Parathyroid adenoma (tissue), 2 donors: ENCODE results near the gene AGAP1.

Experiments
- H2AFZ ChIP-seq: fragments of 300-600 bp; sonication (generic); one replicate; pipeline ENCODE4 v1.7.0; 2017; ENCODE audit warnings: antibody characterized with exemption, mild to moderate bottlenecking
- H3K27ac ChIP-seq: fragments of 300-600 bp; sonication (generic); one replicate; pipeline ENCODE4 v1.7.0; 2017
- H3K27me3 ChIP-seq: fragments of 300-600 bp; sonication (generic); one replicate; pipeline ENCODE4 v1.7.0; 2017; ENCODE audit warnings: low read length; ENCODE audit not compliant: control insufficient read depth, insufficient read depth
- H3K36me3 ChIP-seq: fragments of 300-600 bp; sonication (generic); one replicate; pipeline ENCODE4 v1.7.0; 2017; ENCODE audit warnings: low read length; ENCODE audit not compliant: control insufficient read depth, insufficient read depth
- H3K4me1 ChIP-seq: fragments of 300-600 bp; sonication (generic); one replicate; pipeline ENCODE4 v1.7.0; 2017; ENCODE audit warnings: control low read depth
- H3K4me2 ChIP-seq: fragments of 300-600 bp; sonication (generic); one replicate; pipeline ENCODE4 v1.7.0; 2017; ENCODE audit warnings: low read length
- H3K4me3 ChIP-seq: fragments of 300-600 bp; sonication (generic); one replicate; pipeline ENCODE4 v1.7.0; 2017; ENCODE audit warnings: low read depth, low read length
- H3K79me2 ChIP-seq: fragments of 300-600 bp; sonication (generic); one replicate; pipeline ENCODE4 v1.7.0; 2017; ENCODE audit warnings: control low read depth
- H3K9ac ChIP-seq: fragments of 300-600 bp; sonication (generic); one replicate; pipeline ENCODE4 v1.7.0; 2017; ENCODE audit warnings: mild to moderate bottlenecking
- H3K9me3 ChIP-seq: fragments of 300-600 bp; sonication (generic); one replicate; pipeline ENCODE4 v1.7.0; 2017; ENCODE audit warnings: low read length; ENCODE audit not compliant: control insufficient read depth
- TF ChIP-seq, protein P1 (sequence below): fragments of 300-600 bp; sonication (generic); IDR thresholded peaks from one replicate; pipeline ENCODE4 v1.7.0; 2017; ENCODE audit warnings: antibody characterized with exemption, mild to moderate bottlenecking
- donor health status: primary hyperparathyroidism.

AGAP1 gene

DNA sequence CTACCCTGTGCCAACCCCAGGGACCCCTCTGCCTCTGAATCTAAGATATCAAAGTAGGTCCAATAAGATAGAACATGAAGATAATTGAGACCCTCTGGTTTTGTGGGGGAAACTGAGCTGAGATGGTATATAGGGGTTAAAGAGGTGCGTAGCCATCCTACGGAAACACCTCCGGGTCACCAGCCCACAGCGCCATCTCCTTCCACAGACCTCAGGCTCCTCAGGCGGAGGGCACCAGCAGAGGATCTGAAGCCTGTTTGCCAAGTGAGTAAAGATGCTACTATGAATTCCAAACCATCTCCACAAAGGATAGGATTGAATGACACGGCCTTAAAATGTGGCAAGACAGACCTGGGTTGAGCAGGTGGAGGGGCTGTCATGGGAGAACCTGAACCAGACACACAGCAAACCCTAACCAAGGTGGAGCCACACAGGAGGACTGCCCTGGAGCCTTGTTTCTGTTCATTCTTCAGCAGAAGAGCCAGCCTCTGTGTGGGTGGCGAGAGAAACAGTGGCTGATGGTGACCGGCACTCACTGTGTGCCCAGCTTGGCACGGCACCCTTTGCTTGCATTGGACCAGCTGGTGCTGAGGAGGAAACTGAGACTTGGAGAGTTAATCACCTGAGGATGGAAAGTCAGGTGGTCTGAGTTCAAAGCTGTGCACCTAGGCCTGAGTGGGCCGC, 664.1 kb downstream of the AGAP1 start:
- TF ChIP-seq, protein P1, sequence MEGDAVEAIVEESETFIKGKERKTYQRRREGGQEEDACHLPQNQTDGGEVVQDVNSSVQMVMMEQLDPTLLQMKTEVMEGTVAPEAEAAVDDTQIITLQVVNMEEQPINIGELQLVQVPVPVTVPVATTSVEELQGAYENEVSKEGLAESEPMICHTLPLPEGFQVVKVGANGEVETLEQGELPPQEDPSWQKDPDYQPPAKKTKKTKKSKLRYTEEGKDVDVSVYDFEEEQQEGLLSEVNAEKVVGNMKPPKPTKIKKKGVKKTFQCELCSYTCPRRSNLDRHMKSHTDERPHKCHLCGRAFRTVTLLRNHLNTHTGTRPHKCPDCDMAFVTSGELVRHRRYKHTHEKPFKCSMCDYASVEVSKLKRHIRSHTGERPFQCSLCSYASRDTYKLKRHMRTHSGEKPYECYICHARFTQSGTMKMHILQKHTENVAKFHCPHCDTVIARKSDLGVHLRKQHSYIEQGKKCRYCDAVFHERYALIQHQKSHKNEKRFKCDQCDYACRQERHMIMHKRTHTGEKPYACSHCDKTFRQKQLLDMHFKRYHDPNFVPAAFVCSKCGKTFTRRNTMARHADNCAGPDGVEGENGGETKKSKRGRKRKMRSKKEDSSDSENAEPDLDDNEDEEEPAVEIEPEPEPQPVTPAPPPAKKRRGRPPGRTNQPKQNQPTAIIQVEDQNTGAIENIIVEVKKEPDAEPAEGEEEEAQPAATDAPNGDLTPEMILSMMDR: no peak
- Histone ChIP-seq H3K4me1 (no peaks in the 10 kb centered on the region), H3K4me2 (no peak overlapping the region), H3K9me3 (no peaks in the 10 kb centered on the region), H3K4me3 (no peak overlapping the region), H3K36me3 (no peaks in the 10 kb centered on the region), H3K79me2 (no peaks in the 10 kb centered on the region), H3K27ac (no peak overlapping the region), H3K27me3 (no peaks in the 10 kb centered on the region), H2AFZ (no peak overlapping the region), H3K9ac (no peak overlapping the region)

DNA sequence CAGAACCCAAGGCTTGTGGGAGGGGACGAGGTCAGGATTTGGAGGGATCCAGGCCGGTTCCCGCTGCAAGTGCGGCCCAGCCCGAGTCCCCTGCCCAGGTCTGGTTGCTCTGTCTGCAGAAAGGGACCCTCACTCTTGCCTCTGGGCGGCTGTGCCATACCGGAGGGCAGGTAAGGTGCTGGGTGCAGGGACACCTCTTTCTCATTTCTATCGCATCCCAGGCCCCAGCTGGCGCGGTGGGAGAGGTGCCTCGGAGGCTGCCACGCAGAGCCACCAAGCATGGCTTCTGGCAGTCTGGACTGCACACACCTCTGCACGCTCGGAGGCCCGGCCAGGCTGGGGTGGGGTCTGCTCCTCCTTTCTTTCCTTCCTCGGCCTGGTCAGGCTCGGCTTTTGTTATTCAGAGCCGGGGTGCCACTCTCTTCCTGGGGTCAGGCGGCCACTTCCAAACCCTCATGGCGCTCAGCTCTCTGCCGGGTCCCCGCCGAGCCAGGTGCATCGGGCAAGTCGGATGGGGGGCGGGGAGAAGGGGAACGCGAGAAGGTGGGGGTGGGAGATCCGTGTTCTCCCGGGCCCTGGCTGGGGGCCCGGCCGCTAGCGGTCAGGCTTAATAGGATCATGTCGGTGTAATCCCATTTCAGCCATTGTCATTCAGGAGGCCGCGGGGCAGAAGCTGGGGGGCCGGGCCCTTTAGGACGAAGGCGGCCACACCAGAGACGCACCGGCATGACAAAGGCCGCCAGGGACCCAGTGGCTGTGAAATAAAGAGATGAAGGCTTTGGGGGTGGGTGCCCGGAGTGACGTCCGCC, 665.3 kb downstream of the AGAP1 start:
- Histone ChIP-seq H3K79me2 (no peaks in the 10 kb centered on the region), H3K4me3 (no peak overlapping the region), H3K36me3 (no peaks in the 10 kb centered on the region), H3K27me3 (peaks cover 5% of the 10 kb centered on the region), H3K27ac (no peak overlapping the region), H3K4me2 (no peak overlapping the region), H3K9ac (no peak overlapping the region), H2AFZ (no peak overlapping the region), H3K4me1 (no peaks in the 10 kb centered on the region), H3K9me3 (no peaks in the 10 kb centered on the region)
- TF ChIP-seq, protein P1: no peak

DNA sequence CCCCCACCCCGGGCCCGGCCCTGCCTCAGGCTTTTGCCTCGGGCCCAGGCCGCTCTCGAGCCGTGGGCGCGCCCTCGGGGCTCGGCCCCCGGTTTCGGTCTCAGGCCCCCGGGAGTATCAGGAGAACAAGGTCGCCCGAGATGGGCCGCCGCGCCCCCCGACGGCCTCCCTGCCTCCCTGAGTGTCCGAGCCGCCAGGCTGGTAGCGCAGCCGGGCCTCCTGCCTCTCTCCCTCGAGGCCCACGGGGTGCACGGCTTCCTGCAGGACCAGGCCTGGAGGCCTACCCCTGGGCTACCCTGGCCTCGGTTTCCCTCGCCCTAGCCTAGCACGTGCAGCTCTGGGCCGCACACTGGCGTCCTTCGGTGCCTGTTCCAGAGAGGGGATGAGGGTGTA, 665.9 kb downstream of the AGAP1 start:
- TF ChIP-seq, protein P1: no peak
- Histone ChIP-seq H3K27me3 (peaks cover 10% of the 10 kb centered on the region), H3K27ac (no peak overlapping the region)

DNA sequence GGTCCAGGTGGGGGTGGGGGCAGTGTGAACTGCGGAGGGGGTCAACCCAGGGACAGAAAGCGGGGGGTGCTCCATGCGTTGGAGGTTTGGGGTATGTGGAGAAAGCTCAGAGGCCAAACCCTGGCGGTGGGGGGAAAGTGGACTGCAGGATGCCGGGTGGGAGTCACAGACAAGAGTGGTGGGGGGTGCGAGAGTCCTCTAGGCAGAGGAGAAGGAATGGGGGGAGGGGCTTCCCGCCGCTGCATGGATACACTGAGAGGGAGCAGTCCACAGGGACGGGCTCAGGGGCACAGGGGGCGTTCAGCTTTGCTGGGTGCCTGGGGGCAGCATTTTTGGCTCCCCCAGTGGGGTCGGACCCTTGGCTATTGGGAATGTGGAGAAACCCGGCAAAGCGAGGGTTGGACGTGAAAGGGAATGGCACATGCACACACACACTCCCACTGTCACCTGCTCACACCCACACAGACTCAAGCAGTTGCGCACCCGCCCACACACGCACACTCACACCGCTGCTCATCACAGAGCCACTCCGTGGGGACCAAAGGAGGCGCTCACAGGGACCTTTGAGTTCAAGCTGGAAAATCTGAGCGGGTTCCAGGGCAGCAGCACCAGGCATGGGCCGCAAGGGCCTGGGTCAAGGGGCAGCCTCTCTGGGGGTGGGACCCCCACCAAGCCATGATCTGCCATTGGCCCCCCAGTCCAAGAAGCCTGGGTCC, 666.7 kb downstream of the AGAP1 start:
- TF ChIP-seq, protein P1: no peak
- Histone ChIP-seq H3K36me3 (no peaks in the 10 kb centered on the region), H3K4me3 (no peak overlapping the region), H3K9me3 (no peaks in the 10 kb centered on the region), H2AFZ (no peak overlapping the region), H3K79me2 (no peaks in the 10 kb centered on the region), H3K27ac (no peak overlapping the region), H3K27me3 (peaks cover 17% of the 10 kb centered on the region), H3K9ac (no peak overlapping the region), H3K4me1 (no peaks in the 10 kb centered on the region), H3K4me2 (no peak overlapping the region)

More for the DNA sequence above, 665.9 kb downstream of the AGAP1 start:
- Histone ChIP-seq H3K4me1 (no peaks in the 10 kb centered on the region), H3K4me3 (no peak overlapping the region), H3K9me3 (no peaks in the 10 kb centered on the region), H3K36me3 (no peaks in the 10 kb centered on the region), H3K79me2 (no peaks in the 10 kb centered on the region), H3K9ac (no peak overlapping the region), H2AFZ (no peak overlapping the region), H3K4me2 (no peak overlapping the region)
